Sigmoid colon (tissue), 7 donors: ENCODE data around the gene GRIN1. TPM values are rescaled to one million over a fixed set of nuclear protein-coding genes. Genes with fewer than 3 reads are reported as not detected.

Experiments
- DNase-seq: peaks from one replicate; pipeline ENCODE4 v3.0.0-alpha.2; 2019
- H3K27ac ChIP-seq, 4 donors: fragments of 200-600 bp; sonication (generic); one replicate each; pipeline ENCODE4 v1.5.1; 2016 to 2019; ENCODE audit warnings: mild to moderate bottlenecking in 1 of 4
- H3K27me3 ChIP-seq, 3 donors: fragments of 200-600 bp; sonication (generic); one replicate each; pipeline ENCODE4 v1.5.1; 2019; ENCODE audit warnings: mild to moderate bottlenecking in 1 of 3
- H3K36me3 ChIP-seq, 4 donors: fragments of 200-600 bp; sonication (generic); one replicate each; pipeline ENCODE4 v1.5.1; 2016 to 2019
- H3K4me1 ChIP-seq, 4 donors: fragments of 200-600 bp; sonication (generic); one replicate each; pipeline ENCODE4 v1.5.1; 2017 to 2019
- H3K4me3 ChIP-seq, 4 donors: fragments of 200-600 bp; sonication (generic); one replicate each; pipeline ENCODE4 v1.5.1; 2017 to 2019; ENCODE audit warnings: mild to moderate bottlenecking in 2 of 4, moderate library complexity in 1 of 4
- H3K9me3 ChIP-seq, 4 donors: fragments of 200-600 bp in 3 of 4; sonication (generic) in 3 of 4; one replicate each; pipeline versions ENCODE4 v1.5.1 to v1.6.1; 2013 to 2019
- CTCF ChIP-seq, 4 experiments: fragments of 450-650 bp in 3 of 4; fragments of 200-600 bp in 1 of 4; IDR thresholded peaks; one replicate each; pipeline ENCODE4 v1.5.1; 2016 to 2019; ENCODE audit warnings: antibody characterized with exemption in 4 of 4, mild to moderate bottlenecking in 3 of 4, moderate library complexity in 2 of 4
- EP300 ChIP-seq, 4 donors: sonication (generic); formaldehyde crosslinking; IDR thresholded peaks; one replicate each; pipeline ENCODE4 v1.6.1; 2017; ENCODE audit warnings: antibody characterized with exemption in 4 of 4
- POLR2A ChIP-seq, 2 donors: fragments of 450-650 bp; IDR thresholded peaks; one replicate each; pipeline ENCODE4 v1.6.1; 2016; ENCODE audit warnings: antibody characterized with exemption in 2 of 2, mild to moderate bottlenecking in 2 of 2, moderate library complexity in 2 of 2
- POLR2AphosphoS5 ChIP-seq, 4 donors: sonication (generic); formaldehyde crosslinking; IDR thresholded peaks; one replicate each; pipeline ENCODE4 v1.6.1; 2017; ENCODE audit warnings: antibody characterized with exemption in 4 of 4
- WGBS, 2 donors: extraction: QIAGEN DNeasy Blood & Tissue Kit; methylation state at CpG; one replicate each; pipeline ENCODE4 v1.1.7; 2013; 5-methylcytosine and 5-hydroxymethylcytosine counted together
- intact Hi-C: fragments of 100-400 bp; cut with DNase I; formaldehyde crosslinking; loops from one replicate; pipeline ENCODE4 v1.15.1; 2023
- polyA plus RNA-seq, 3 donors: library from polyadenylated mRNA; stranded (reverse); fragments of 200-250 nt; gene quantifications; one replicate each; pipeline ENCODE4 v1.2.3, GENCODE V29; 2013
- total RNA-seq, 4 donors: library from RNA; depleted of rRNA; stranded (reverse); fragments of >200 nt; gene quantifications; one replicate each; pipeline ENCODE4 v1.1.0, GENCODE V29; 2016
- donor health status: healthy with polysubstance abuse.
- donor health status: Bipolar disorder and iron deficiency.
- donor health status: healthy.

The GRIN1 gene
- total and polyA plus RNA-seq, 7 donors, result 0.16 to 1.1 (median 0.41) TPM; not detected in 2

- TF ChIP-seq EP300 (IDR thresholded peaks at IDR 0.05) (no peak), POLR2AphosphoS5 (IDR thresholded peaks at IDR 0.05) (no peak), CTCF (IDR thresholded peaks at IDR 0.05) (no peak), POLR2A (IDR thresholded peaks at IDR 0.05) (no peak)
- no peak overlapping the region for H3K27ac ChIP-seq
- H3K36me3 ChIP-seq, result no peaks in the 10 kb centered on the region
- no peak for DNase-seq
- H3K9me3 ChIP-seq, result no peaks in the 10 kb centered on the region
- intact Hi-C loops, result no loop called here
- 37 to 44% methylated on average over 37 of the region's 37 CpGs for WGBS, 2 donors
- H3K4me1 ChIP-seq, result peaks cover 0 to 12% (median 9%) of the 10 kb centered on the region in 4 donors
- peaks cover 45 to 99% (median 77%) of the 10 kb centered on the region in 3 donors for H3K27me3 ChIP-seq
- H3K4me3 ChIP-seq, result no peak overlapping the region
These were observed 655 bp downstream of the GRIN1 start for GRCh38 chr9:137139468-137140150.

GRCh38 chr9:137140151-137141012, 1.4 kb downstream of the GRIN1 start:
- no peak overlapping the region for H3K27ac ChIP-seq
- H3K4me1 ChIP-seq, result peaks cover 0 to 12% (median 9%) of the 10 kb centered on the region in 4 donors
- H3K4me3 ChIP-seq, result no peak overlapping the region
- TF ChIP-seq EP300 (IDR thresholded peaks at IDR 0.05) (no peak), CTCF (IDR thresholded peaks at IDR 0.05) (no peak), POLR2A (IDR thresholded peaks at IDR 0.05) (no peak), POLR2AphosphoS5 (IDR thresholded peaks at IDR 0.05) (no peak)
- 62 to 68% methylated on average over 26 of the region's 26 CpGs for WGBS, 2 donors
- no peak for DNase-seq
- intact Hi-C loops, result no loop called here
- peaks cover 45 to 91% (median 77%) of the 10 kb centered on the region in 3 donors for H3K27me3 ChIP-seq
- no peaks in the 10 kb centered on the region for H3K36me3 ChIP-seq
- no peaks in the 10 kb centered on the region for H3K9me3 ChIP-seq

- 69 to 77% methylated on average over 17 of the region's 17 CpGs for WGBS, 2 donors
- H3K27me3 ChIP-seq, result peaks cover 45 to 91% (median 83%) of the 10 kb centered on the region in 3 donors
These were observed 2.3 kb downstream of the GRIN1 start for GRCh38 chr9:137141050-137141810.

More at GRCh38 chr9:137141050-137141810, 2.3 kb downstream of the GRIN1 start:
- no peaks in the 10 kb centered on the region for H3K9me3 ChIP-seq
- H3K36me3 ChIP-seq, result no peaks in the 10 kb centered on the region
- H3K4me3 ChIP-seq, result no peak overlapping the region
- TF ChIP-seq POLR2A (IDR thresholded peaks at IDR 0.05), result no peak
- TF ChIP-seq CTCF (IDR thresholded peaks at IDR 0.05), result no peak
- no peak for TF ChIP-seq EP300 (IDR thresholded peaks at IDR 0.05)
- no peak for TF ChIP-seq POLR2AphosphoS5 (IDR thresholded peaks at IDR 0.05)
- no peak for DNase-seq
- intact Hi-C loops, result no loop called here
- no peak overlapping the region for H3K27ac ChIP-seq
- peaks cover 0 to 12% (median 9%) of the 10 kb centered on the region in 4 donors for H3K4me1 ChIP-seq
